HepG2 (cell line): ENCODE measurements around the gene PPP1R18. TPM values are rescaled to one million over a fixed set of nuclear protein-coding genes. Genes with fewer than 3 reads are reported as not detected.
A peak's percentile ranks its signal among the peaks of the same experiment; 100 is the strongest.

Source experiments
- CBFB ChIP-seq: sonication (generic); formaldehyde crosslinking; IDR thresholded peaks from 2 replicates; pipeline ENCODE4 v1.4.0; 2020; ENCODE audit warnings: missing genetic modification reagents
- DMAP1 ChIP-seq: IDR thresholded peaks from 2 replicates; pipeline ENCODE4 v1.6.1; 2016
- DZIP1 ChIP-seq: sonication (generic); formaldehyde crosslinking; IDR thresholded peaks from 2 replicates; pipeline ENCODE4 v1.5.0; 2020; ENCODE audit warnings: mild to moderate bottlenecking, missing genetic modification reagents
- HCFC1 ChIP-seq: fragments of 150-350 bp; IDR thresholded peaks from 2 replicates; pipeline ENCODE4 v1.6.1; 2014; ENCODE audit warnings: low read depth, low read length
- HES4 ChIP-seq: sonication (generic); formaldehyde crosslinking; IDR thresholded peaks from 2 replicates; pipeline ENCODE4 v1.9.0; 2021; ENCODE audit warnings: mild to moderate bottlenecking, missing genetic modification reagents, borderline replicate concordance
- IRF9 ChIP-seq: sonication (generic); formaldehyde crosslinking; IDR thresholded peaks from 2 replicates; pipeline ENCODE4 v1.8.0; 2022; ENCODE audit warnings: missing genetic modification reagents, mild to moderate bottlenecking, borderline replicate concordance
- KLF6 ChIP-seq: IDR thresholded peaks from 2 replicates; pipeline ENCODE4 v1.8.0; 2016; ENCODE audit warnings: missing biosample characterization, missing genetic modification reagents
- MBNL3 ChIP-seq: fragments of 250-450 bp; sonication (Bioruptor Pico); conservative IDR thresholded peaks from 2 replicates; pipeline ENCODE4 v1.8.0; 2022; ENCODE audit warnings: mild to moderate bottlenecking, inconsistent platforms
- MED1 ChIP-seq: sonication (generic); formaldehyde crosslinking; IDR thresholded peaks from 2 replicates; pipeline ENCODE4 v1.4.0; 2020; ENCODE audit warnings: missing genetic modification reagents
- NFE2 ChIP-seq: sonication (generic); formaldehyde crosslinking; IDR thresholded peaks from 2 replicates; pipeline ENCODE4 v1.4.0; 2020; ENCODE audit warnings: missing genetic modification reagents
- NPAS2 ChIP-seq: sonication (generic); formaldehyde crosslinking; IDR thresholded peaks from 2 replicates; pipeline ENCODE4 v1.8.0; 2022; ENCODE audit warnings: mild to moderate bottlenecking, missing genetic modification reagents, borderline replicate concordance
- PRPF4 ChIP-seq: fragments of 200-400 bp; formaldehyde crosslinking; IDR thresholded peaks from 2 replicates; pipeline ENCODE4 v1.6.1; 2016; ENCODE audit warnings: low read length, low read depth; ENCODE audit not compliant: poor library complexity, severe bottlenecking
- SAFB2 ChIP-seq: sonication (generic); formaldehyde crosslinking; IDR thresholded peaks from 2 replicates; pipeline ENCODE4 v1.5.1; 2020; ENCODE audit warnings: missing genetic modification reagents, low read depth, mild to moderate bottlenecking, borderline replicate concordance
- SSRP1 ChIP-seq: IDR thresholded peaks from 2 replicates; pipeline ENCODE4 v1.6.1; 2016; ENCODE audit warnings: control low read depth
- ZBTB33 ChIP-seq: sonication (generic); formaldehyde crosslinking; IDR thresholded peaks from 2 replicates; pipeline ENCODE4 v1.4.0; 2020; ENCODE audit warnings: missing genetic modification reagents
- ZFP62 ChIP-seq: sonication (generic); formaldehyde crosslinking; IDR thresholded peaks from 2 replicates; pipeline ENCODE4 v1.4.0; 2020; ENCODE audit warnings: missing genetic modification reagents
- ZMAT5 ChIP-seq: sonication (generic); formaldehyde crosslinking; IDR thresholded peaks from 2 replicates; pipeline ENCODE4 v1.5.0; 2020; ENCODE audit warnings: mild to moderate bottlenecking, low read depth, missing genetic modification reagents, borderline replicate concordance
- ZNF207 ChIP-seq: fragments of 450-650 bp; IDR thresholded peaks from 2 replicates; pipeline ENCODE4 v1.6.1; 2016; ENCODE audit warnings: antibody characterized with exemption, borderline replicate concordance
- ZNF296 ChIP-seq: sonication (generic); formaldehyde crosslinking; conservative IDR thresholded peaks from 2 replicates; pipeline ENCODE4 v1.5.0; 2020; ENCODE audit warnings: mild to moderate bottlenecking, missing genetic modification reagents
- ZNF350 ChIP-seq: sonication (generic); formaldehyde crosslinking; IDR thresholded peaks from 2 replicates; pipeline ENCODE4 v1.4.0; 2020; ENCODE audit warnings: mild to moderate bottlenecking, low read depth, missing genetic modification reagents, borderline replicate concordance
- ZNF354B ChIP-seq: sonication (generic); formaldehyde crosslinking; IDR thresholded peaks from 2 replicates; pipeline ENCODE4 v1.8.0; 2022; ENCODE audit warnings: mild to moderate bottlenecking, missing genetic modification reagents
- ZNF562 ChIP-seq: sonication (generic); formaldehyde crosslinking; IDR thresholded peaks from 2 replicates; pipeline ENCODE4 v1.8.0; 2022; ENCODE audit warnings: missing genetic modification reagents, borderline replicate concordance
- ZNF720 ChIP-seq: sonication (generic); formaldehyde crosslinking; IDR thresholded peaks from 2 replicates; pipeline ENCODE4 v1.4.0; 2020; ENCODE audit warnings: missing genetic modification reagents
- ZNF747 ChIP-seq: sonication (generic); formaldehyde crosslinking; IDR thresholded peaks from 2 replicates; pipeline ENCODE4 v1.8.1; 2023; ENCODE audit warnings: missing genetic modification reagents, mild to moderate bottlenecking, borderline replicate concordance
- ZSCAN30 ChIP-seq: sonication (generic); formaldehyde crosslinking; IDR thresholded peaks from 2 replicates; pipeline ENCODE4 v1.5.0; 2020; ENCODE audit warnings: mild to moderate bottlenecking, missing genetic modification reagents
- polyA plus RNA-seq, 8 experiments: library from polyadenylated mRNA; depleted of rRNA in 3 of 8; stranded (reverse) in 7 of 8; unstranded in 1 of 8; fragments of >200 nt; fragmentation: Illumina TruSeq in 4 of 8; extraction: Trizol in 4 of 8; gene quantifications; 2 replicates each; pipeline versions ENCODE4 v1.2.1 to v1.2.3, GENCODE V29; 2011 to 2016; ENCODE audit warnings: low read depth in 4 of 8, missing spikeins in 1 of 8, mixed read lengths in 1 of 8; ENCODE audit not compliant: insufficient read depth in 1 of 8
- total RNA-seq, 5 experiments: library from RNA; depleted of rRNA; stranded (reverse); fragments of >200 nt; fragmentation: Illumina TruSeq; extraction: Trizol; gene quantifications; 2 replicates each; pipeline ENCODE4 v1.2.3, GENCODE V29; 2016; ENCODE audit warnings: low read depth in 1 of 5

PPP1R18 gene
- total and polyA plus RNA-seq, 2 of the 13 experiments (the other 11 are each of a cell fraction or from before 2014, with no cell fraction given): 4.9 to 9.2 TPM

- TF ChIP-seq PRPF4 (no peak), IRF9 (CRISPR knock-in tag) (peak; percentile 65), DZIP1 (no peak; the same call in 1 of the 2 replicates), MBNL3 (no peak), KLF6 (CRISPR knock-in tag) (peak; percentile 78; the same call in 1 of the 2 replicates), NPAS2 (no peak), ZNF562 (peak; percentile 64; the same call in 1 of the 2 replicates), ZFP62 (CRISPR knock-in tag) (no peak), CBFB (CRISPR knock-in tag) (peak; percentile 96), SSRP1 (CRISPR knock-in tag) (peak; percentile 91; the same call in 1 of the 2 replicates), ZNF747 (CRISPR knock-in tag) (no peak; the same call in 1 of the 2 replicates), ZNF207 (no peak), MED1 (CRISPR knock-in tag) (peak; percentile 95), ZMAT5 (CRISPR knock-in tag) (no peak), ZBTB33 (CRISPR knock-in tag) (peak; percentile 89), ZNF350 (peak; percentile 99), NFE2 (CRISPR knock-in tag) (peak; percentile 69; the same call in 1 of the 2 replicates), DMAP1 (CRISPR knock-in tag) (peak; percentile 100), SAFB2 (peak; percentile 86), ZNF296 (CRISPR knock-in tag) (no peak), ZNF354B (peak; percentile 95), HCFC1 (peak; percentile 74), HES4 (CRISPR knock-in tag) (0 out of 2 replicates have a peak, but pooled peaks have one; percentile 56), ZNF720 (CRISPR knock-in tag) (0 out of 2 replicates have a peak, but pooled peaks have one; percentile 68), ZSCAN30 (no peak)
Observed at GRCh38 chr6:30717129-30717844, 30.8 kb upstream of the PPP1R18 start, which contains the start of gene MDC1 (continued).
